Astrocyte of the hippocampus (primary cell): Measurements from ENCODE around the gene YEATS2.

Experiments
- DNase-seq: peaks from one replicate; pipeline ENCODE4 v3.0.0; 2011; ENCODE audit warnings: low read depth, low spot score

The YEATS2 gene

DNA sequence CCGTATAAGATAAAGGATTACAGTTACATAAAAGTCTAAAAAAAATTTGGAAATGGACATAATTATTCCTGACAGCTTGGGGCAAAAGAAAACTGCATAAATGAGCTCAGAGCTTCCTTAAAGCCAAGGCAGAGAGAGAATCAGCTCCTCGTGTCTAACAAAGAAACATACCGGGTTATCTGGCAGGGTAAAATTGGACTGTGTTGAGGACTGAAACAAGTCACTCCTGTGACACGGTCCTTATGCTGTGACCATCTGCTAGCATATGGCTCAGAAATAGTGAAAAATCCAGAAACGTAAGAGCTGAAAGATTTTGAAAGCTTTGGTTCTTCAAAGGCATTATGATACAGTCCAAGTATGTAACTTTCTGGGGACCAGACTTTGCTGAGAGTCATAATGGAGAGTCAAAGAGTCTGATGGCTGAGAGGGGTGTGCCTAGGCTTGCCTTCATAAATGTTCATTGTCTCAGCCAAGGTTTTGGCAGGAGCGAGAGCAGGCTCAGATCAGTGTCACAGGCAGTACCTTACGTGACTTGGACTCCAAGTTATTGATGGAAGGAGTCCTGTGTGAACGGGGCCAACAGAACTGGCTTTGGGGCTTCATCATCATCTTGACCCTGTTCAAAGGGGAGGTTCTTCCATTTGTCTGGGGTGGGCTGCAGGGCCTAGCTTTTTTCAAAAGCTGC, 115.3 kb downstream of the YEATS2 start:
- DNase-seq, result no peak

GRCh38 chr3:183814240-183814639, 116.6 kb downstream of the YEATS2 start:
- DNase-seq, result no peak

DNA sequence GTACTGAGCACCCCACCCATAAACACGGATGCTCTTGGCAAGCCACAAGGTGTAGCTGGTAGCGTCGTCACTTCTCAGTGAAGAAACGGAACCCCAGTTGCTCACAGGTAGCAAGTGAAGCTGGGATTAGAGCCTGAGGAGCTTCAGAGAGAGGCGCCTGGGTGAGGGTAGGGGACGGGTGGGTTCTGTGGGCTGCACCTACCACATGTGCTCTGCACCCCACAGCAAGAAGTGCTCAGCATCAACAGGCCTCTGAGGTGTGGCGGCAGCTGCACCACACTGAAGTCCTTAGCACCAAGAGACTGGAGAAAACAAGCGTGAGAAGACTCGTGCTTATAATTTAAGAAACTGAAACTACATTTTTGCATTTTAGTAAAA, 118.0 kb downstream of the YEATS2 start:
- no peak for DNase-seq

DNA sequence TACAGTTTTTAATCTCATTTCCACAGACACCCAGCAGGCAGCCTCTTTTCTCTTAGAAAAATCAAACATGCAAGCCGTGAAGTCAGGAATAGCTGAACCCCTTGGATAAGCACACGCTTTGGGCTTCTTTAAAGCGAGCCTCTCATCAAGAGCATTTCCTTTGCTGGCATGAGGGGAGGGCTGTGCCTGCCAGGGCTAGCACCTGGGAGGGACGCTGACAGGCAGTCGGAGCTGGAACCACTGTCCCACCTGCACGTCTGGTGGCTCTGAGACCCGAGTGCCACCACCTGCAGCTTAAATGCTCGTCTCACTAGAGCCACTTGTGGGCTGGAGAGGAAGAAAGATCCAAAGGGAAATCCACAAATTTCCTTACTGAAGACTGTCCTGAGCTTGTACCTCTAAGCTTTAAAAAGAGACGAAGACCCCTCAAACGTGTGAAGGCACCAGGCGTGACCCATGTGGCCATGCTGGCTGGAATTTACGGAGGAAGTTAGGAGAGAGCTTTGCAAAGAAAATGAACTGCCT, 118.4 kb downstream of the YEATS2 start:
- no peak for DNase-seq

DNA sequence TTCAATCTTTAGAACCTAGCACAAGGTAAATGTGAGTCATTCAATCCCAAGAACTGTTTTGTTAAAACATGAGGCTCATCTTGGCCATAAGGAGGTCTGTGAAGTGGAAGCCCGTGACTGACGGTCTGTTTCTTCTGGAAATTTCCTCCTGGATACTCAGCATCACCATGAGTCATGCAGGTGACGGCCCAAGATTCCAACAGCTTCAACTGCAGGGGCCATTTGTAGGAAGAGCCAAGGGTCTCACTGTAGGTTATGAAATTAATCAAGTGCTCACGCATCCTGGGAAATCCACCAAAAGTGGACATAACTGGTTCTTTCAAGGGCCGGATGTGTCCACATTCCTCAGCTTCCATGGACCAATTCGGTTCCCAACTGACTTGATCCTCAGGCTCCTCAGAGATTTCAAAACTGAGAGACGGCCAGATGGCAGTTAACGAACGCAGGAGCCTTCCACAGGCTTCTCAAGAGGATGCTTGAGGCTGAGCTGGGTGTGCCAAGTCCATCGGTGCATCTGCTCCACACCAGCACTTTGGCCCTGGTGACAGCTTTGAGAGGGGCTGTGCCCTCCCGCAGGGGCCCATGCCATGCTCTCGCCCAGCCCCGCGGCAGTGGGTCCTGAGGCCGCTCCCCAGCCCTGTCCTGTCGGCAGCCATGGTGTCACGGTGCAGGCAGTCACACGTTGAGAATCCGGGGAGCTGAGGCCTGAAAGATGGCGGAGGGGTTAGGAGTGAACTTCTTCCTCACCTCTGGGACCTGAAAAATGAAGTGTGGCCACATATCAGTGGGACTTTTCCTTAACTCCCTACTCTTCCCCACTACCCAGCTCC, 119.3 kb downstream of the YEATS2 start:
- no peak for DNase-seq

DNA sequence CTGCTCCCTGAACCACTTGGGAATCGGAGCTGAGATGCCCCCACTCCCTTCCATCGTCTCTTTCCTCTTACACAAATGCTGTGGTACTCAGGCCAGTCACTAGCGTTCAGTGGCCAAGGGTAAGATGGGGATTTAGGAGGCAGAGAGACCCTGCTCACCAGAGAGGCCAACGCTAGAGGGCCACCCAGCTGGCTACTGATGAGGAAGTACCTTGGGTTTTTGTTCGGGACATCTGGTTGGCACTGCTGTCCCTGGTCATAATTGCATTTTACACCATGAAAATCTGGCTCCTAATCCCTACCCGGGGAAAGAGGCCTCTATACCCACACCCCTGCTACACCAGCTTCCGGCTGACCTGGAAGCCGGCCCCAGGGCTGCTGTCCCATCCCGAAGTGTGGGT, 120.0 kb downstream of the YEATS2 start:
- DNase-seq, result no peak

DNA sequence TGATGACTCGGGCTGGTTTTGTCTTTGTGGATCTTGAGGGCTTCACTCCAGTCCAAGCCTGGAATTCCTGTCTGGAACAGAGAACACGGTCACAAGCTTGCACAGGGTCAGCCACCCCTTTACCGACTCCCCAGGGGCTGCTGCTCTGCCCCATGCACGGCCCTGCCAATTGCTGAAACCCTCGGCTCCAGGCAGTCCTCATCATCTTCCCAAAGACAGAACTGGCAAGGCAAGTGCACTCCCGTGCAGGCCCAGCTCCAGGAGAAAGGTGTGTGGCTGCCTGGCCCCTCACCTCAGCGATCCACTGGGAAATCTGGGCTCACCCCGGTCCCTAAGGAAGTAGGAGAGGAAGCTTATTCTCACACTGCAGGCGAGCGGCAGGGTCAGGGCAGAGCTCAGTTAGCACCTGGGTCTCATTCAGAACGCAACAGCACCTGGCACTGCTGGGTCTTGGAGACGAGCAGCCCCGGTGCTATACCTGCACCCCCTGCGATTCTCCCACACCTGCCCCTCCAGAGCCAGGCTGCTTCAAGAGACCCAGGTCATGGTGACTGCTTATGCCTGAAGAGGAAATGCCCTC, 120.5 kb downstream of the YEATS2 start:
- no peak for DNase-seq

GRCh38 chr3:183818706-183819624, 121.4 kb downstream of the YEATS2 start:
- DNase-seq, result no peak

- DNase-seq, result no peak
Observed at GRCh38 chr3:183819831-183820230, 122.2 kb downstream of the YEATS2 start.

DNA sequence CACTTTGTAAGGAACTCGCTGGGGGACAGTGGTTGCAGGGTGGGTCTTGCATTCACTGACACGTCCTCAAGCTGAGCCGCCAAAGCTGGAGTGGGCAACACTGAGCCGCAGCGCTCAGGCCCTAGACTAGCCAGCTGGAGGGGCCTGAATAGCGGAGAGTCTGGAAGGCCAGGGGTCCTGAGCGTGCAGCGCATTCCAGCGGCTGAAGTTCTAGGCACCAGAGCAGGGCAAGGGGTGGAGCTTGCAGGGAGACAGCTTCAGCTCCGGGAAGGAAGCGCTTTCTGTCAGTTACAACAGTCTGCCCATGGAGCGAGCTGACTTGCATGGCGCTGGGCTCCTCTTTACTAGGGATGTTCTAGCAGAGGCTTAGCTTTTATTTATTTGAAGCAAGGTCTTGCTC, 125.0 kb downstream of the YEATS2 start:
- no peak for DNase-seq

GRCh38 chr3:183823963-183824362, 126.4 kb downstream of the YEATS2 start:
- DNase-seq, result no peak

- DNase-seq, result peak; percentile 51
Observed at GRCh38 chr3:183824761-183825455, 127.3 kb downstream of the YEATS2 start.

DNA sequence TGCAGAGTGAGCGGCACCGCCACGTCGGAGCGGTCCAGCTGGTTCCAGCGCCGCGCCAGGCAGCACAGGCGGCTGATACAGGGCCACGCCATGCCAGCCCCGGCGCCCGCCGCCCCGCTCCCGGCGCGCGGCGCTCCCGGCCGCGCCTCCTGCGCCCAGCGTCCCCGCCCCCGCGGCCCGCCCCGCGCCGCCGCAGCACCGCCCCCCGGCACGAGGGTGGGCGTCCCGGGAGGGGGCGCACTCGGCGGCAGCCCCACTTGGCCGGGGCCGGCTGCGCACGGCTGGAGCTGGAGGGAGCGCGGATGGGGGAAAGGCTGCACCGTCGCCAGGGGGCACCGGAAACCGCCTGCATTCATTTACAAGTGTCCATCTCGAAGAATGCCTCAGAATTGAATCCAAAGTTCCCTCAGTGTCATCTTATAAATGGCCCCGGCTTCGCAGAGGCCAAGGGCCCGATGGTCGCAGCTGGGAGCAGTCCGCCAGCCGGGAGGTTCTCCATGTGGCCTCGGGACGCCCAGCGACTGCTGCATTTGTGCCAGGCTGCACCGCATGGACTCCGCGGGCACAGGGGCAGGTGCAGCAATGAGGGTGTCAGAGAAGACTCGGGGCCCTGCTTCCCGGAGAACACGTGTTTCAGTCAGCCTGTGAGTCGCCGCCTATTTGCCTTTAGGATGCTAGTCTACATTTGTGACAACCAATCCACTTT, 128.0 kb downstream of the YEATS2 start, which contains the start of gene MAP6D1:
TSS of gene MAP6D1 (minus strand) at position 122 of the 706 bp plus-strand sequence. CDS start at position 92, 30 bp downstream.
- DNase-seq, result peak; percentile 77

DNA sequence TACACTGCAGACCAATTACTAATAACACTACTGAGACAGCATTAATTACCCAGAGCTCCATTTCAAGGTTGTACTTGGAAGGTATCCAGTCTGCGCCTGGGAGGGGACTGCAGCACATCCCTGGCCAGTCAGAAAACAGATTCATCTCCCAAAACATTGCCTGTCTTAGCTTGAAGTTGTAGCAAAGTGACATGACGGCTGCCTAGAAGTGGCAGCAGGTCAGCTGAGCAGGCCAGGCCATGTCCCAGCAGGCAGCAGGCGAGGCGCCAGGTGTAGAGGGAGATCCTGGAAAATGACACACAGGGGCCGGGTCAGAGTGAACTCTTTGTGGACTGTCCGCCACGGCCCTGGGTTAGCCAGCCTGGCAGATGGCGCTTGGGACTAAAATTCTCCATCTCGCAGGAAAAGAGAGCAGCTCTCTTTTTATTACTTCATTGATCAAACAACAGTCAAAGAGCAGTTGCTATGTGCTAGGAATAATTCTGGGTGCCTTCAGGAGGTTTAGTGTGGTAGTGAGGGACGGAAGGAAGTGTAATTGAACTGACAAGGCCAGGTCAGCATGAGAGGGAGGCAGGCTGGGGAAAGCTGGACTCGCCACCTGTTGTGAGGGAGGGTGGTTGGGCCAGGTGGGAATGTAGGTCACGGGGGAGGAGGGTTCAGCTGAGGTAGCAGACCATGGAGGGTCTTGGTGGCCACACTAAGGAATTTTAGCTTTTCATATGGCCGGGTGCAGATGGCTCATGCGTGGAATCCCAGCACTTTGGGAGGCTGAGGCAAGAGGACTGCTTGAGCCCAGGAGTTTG, 129.1 kb downstream of the YEATS2 start:
- DNase-seq, result no peak

DNA sequence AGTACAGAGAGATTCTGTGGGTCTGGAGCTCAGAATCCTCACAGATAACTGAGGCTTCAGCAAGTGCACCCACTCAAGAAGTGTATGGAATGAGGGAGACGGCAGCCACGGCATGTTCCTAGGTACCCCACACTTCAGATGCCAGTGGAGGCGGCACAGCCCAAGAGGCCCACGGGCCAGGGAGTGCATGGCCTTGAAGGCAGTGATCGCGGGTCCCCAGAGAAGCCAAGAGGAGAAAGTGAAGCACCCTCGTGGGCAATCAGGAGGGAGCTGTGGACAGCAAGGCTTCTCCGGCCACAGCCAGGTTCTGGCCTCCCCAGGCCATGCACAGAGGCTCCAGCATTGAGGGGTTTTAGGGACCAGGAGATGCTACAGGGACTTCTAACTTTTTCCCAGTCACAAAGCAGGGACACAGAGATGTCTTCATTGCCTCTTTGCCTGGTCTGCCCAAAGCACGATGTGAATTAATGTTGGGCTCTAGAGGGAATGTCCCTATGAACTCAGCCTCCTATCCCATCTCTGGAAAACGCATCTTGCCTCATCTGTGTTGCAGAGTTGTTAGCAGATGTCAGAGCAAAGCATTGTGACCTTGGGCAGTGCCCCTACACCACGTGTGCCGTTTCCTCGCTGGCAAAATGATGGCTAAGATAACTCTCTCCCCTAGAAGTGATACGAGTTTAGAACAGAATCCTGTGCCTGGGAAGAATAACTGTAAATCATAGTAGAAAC, 130.4 kb downstream of the YEATS2 start:
- no peak for DNase-seq

- DNase-seq, result no peak
Observed at GRCh38 chr3:183828538-183828870, 130.9 kb downstream of the YEATS2 start.

- no peak for DNase-seq
Observed at GRCh38 chr3:183829466-183829865, 131.9 kb downstream of the YEATS2 start.

GRCh38 chr3:183830187-183830586, 132.6 kb downstream of the YEATS2 start:
- DNase-seq, result no peak

DNA sequence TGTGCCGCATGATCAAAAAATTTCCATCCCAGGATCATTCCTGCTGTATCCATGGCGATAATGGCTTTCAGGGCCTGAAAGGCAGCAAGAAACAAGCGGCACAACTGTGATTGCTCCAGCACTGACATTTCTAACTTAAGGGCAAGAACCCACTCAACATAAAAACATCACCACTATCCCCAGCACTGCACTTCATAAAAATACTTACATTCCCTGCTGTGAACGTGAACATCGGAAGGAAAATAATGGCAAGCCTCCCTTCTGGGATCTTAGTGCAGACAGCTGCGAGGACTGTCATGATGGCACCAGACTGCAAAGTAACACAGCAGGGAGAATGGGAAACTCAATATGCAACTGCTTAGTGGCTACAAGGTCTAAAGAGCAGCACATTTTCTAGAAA, 135.9 kb downstream of the YEATS2 start:
- no peak for DNase-seq
